ENCODE measurements around the gene TCAF1.
"Not testable (repeated sequence)": the region's sequence is repeated elsewhere in the genome, so short reads cannot be mapped to it uniquely, and the experiment has no call there.

The TCAF1 gene

DNA sequence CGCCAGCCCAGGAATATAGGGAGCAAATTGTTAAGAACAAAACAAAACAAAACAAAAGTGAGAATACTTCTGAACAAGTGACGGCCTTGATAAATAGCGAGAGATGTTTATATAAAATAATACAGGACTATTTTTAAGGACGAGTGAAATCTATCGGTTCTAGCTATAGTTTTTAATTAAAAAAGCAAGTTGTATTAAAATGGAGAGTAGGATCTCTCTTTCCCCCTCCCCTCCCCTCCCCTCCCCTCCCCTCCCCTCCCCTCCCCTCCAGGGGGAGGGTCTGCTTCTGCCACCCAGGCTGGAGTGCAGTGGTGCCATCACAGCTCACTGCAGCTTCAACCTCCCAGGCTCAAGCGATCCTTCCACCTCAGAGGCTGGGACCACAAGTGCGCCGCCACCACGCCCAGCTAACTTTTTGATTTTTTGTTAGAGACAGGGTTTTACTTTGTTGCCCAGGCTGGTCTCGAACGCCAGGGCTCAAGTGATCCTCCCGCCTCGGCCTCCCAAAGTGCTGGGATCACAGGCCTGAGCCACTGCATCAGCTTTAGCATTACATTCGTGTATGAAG, 440 bp upstream of the TCAF1 start:
- DNase-seq (ENCODE audit: low spot score) = no peak

GRCh38 chr7:143901332-143901667, 676 bp downstream of the TCAF1 start:
- DNase-seq (ENCODE audit: low spot score) = peak; percentile 54

GRCh38 chr7:143900230-143900766, 1.7 kb downstream of the TCAF1 start:
- no peak for DNase-seq (ENCODE audit: low spot score)

DNA sequence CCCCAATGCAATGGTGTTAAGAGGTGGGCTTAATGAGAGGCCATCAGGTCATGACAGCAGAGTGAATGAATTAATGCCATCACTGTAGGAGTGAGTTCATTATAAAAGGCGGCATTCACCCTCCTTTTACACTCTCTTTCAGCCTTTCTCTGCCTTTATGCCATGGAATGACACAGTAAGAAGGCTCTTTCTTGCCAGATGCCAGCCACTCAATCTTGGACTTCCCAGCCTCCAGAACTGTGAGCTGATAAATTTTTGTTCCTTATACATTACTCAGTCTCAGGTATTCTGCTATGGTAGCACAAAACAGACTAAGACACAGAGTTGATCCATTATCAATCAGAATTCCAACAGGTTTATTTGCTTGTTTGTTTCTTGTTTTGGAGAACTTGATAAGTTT, 3.2 kb downstream of the TCAF1 start:
- DNase-seq (ENCODE audit: low spot score) = no peak

DNA sequence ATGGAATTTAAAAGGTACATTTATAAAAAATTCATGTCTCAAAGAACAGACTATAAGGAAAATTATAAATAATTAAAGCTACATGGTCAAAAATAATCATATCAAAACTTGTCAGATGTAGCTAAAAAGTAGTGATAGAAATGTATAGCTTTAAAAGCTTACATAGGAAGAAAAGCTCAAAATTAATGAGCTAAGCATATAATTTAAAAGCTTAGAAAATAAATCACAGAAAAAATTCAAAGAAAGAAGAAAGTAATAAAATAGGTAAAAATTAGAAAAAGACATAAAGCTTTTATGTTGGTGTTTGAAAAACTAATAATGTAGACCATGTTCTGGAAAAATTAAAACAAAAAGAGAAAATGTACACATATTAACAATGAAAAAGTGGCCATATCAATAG, 5.3 kb downstream of the TCAF1 start:
- DNase-seq (ENCODE audit: low spot score) = no peak

GRCh38 chr7:143892527-143893300, 9.3 kb downstream of the TCAF1 start:
- DNase-seq (ENCODE audit: low spot score) = no peak

GRCh38 chr7:143891457-143891856, 10.5 kb downstream of the TCAF1 start:
- no peak for DNase-seq (ENCODE audit: low spot score)

DNA sequence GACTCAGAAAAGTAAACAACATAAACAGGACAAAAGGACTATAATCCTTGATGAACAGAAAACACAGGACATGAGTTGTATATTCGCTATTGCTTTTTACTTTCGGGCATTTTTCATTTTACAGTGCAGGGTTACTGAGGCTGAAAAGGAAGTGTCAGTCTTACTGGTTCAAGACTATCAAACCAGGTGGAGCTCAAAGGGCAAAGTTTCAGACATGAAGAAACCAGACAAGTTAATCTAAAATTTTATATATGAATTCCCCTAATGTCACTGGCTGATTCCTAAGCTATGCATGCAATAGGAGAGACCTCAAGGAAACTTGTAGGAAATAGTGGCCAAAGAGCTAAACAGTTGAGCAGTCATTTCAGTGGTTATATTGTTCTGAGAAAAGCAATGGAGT, 11.4 kb downstream of the TCAF1 start:
- no peak for DNase-seq (ENCODE audit: low spot score)

- no peak for DNase-seq (ENCODE audit: low spot score)
Measured at GRCh38 chr7:143889068-143889467, 12.9 kb downstream of the TCAF1 start.

DNA sequence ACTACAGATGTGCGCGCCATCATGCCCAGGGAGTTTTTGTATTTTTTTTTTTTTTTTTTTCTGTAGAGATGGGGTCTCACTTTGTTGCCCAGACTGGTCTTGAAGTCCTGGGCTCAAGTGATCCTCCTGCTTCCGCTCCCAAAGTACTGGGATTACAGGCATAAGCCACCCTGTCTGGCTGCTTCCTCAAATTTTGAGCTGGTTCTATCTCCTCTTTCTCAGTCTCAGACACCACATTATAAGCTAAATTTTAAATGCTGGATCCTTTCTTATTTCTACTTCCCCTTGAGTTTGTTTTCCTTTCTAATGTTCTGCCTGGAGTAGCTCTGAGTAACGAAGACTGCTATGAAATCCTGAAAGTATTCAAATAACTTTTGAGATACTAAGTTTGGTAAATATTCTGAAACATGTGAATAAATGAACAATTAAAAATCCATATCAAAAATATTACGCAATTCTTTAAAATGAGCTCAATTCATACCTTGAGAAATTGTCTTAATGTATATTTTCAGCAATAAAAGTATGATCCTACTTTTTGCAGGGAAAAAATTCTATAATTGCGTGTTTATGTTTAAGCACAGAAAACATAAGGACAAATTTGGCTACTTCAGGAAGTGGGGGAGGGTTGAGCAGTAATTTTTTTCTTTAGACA, 15.0 kb downstream of the TCAF1 start:
- DNase-seq (ENCODE audit: low spot score) = no peak

- DNase-seq (ENCODE audit: low spot score) = no peak
Measured at GRCh38 chr7:143885951-143886350, 16.0 kb downstream of the TCAF1 start.

- DNase-seq (ENCODE audit: low spot score) = peak; percentile 91
Measured at GRCh38 chr7:143884969-143885559, 16.9 kb downstream of the TCAF1 start.

DNA sequence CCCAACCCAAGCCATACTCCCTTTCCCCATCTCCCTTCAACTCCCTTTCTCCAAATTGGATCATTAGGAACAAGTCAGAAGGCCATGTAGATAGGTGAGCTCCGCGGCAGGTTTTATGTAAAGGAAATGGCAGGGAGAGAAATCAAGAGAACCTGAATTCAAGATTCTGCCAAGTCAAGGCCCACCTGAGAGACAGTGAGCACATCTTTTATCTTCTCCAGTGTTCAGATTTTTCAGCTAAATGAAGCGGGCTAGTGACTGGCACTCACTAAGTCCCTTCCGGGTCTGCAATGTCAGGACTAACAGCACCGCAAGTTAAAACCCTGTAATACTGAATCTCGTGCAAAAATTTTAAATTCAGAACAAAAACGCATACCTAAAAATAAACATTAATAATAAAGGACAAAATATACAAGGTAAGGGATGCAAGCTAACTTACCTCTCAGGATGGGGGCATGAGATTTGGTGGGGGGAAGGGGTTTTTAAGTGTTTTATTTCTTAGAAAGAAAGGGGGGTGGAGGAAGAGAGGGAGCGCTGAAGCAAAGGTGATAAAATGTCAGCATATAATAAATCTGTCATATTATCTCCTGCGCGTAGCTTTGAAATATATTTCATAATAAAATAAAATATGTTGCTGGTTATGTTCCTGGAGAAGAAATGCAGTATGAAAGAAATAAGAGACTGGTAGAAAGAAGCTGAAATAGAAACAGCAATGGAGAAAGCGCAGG, 17.6 kb downstream of the TCAF1 start:
- no peak for DNase-seq (ENCODE audit: low spot score)

DNA sequence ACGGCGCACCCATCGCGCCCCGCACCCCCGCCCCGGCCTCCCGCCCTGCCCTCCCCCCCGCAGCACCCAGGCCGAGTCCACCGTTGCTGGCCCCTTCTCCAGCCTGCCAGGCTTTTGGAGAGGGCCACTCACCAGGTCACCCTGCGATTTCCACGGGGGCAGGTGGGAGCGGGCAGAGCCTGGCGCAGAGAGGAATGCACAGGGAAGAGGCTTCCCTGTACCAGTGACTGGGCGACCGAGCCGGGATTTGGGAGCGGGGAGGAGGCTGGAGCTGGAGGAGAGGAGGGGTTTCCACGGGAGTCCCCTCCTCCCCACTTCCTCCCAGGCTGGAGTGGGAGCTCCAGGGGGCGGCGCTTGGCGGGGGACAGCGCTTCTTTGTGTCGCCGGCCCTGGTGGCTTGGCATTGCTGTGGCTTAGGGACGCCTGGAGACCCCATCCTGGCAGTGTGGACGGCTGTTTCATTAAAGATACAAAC, 19.3 kb downstream of the TCAF1 start:
- DNase-seq (ENCODE audit: low spot score) = peak; percentile 86

GRCh38 chr7:143882020-143882603, 19.9 kb downstream of the TCAF1 start:
- peak; percentile 60 for DNase-seq (ENCODE audit: low spot score)

DNA sequence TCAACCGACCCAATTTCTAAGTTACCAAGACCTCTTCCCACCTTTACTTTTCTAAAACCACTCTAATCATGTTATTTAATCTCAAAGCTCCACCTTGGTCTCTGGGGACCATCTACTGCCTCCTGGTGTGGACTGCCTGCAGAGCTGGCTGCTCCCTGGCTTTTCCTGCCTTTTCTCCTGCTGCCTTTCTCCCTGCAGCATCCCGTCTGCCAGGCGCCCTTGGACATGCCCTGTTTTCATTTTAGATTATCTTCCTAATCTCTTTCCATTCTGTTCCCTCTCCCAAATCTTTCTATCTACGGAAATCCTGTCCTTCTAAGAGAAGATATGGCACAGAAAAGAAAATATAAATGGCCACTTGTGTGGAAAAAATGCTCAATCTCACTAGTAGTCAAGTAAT, 23.1 kb downstream of the TCAF1 start:
- DNase-seq (ENCODE audit: low spot score) = no peak

GRCh38 chr7:143877098-143877497, 24.9 kb downstream of the TCAF1 start:
- DNase-seq (ENCODE audit: low spot score) = no peak

GRCh38 chr7:143876218-143876617, 25.8 kb downstream of the TCAF1 start:
- DNase-seq (ENCODE audit: low spot score) = no peak

DNA sequence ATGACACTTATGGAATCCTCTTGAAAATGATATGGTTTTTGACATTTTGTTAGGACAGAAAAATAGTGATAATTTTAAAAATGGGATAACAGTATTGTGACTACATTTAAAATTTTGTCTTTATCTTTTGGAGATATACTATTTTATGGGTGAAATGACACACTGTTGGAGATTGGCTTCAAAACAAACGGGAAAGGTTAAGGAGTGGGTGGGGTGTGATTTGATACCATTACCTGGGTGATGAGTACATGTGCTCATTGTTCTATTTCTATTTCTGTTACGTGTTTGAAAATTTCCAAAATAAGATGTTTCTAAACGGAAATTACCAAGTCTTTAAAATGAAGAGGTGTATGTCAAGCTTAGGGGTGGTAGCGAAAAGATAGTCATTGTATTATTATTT, 28.7 kb downstream of the TCAF1 start:
- DNase-seq (ENCODE audit: low spot score) = not testable (repeated sequence)

DNA sequence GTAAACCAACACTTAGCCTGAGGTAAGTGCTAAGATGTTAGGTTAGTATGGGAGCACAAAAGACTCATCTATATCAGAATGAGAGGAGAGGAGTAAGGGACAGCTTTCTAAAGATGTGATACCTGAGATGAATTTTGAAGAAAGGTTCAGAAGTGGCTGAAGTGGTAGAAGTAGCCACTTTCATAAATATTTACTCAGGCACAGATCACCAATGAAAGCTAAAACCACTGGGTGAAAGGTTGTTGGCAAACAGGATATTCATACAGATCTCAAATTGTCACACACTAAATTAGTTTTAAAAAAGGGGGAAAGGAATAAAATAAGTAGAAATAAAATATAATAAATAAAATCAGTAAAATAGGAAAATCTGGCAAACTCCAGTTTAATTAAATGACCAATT, 30.4 kb downstream of the TCAF1 start:
- not testable (repeated sequence) for DNase-seq (ENCODE audit: low spot score)

- DNase-seq (ENCODE audit: low spot score) = not testable (repeated sequence)
Measured at GRCh38 chr7:143857994-143858393, 44.0 kb downstream of the TCAF1 start.

DNA sequence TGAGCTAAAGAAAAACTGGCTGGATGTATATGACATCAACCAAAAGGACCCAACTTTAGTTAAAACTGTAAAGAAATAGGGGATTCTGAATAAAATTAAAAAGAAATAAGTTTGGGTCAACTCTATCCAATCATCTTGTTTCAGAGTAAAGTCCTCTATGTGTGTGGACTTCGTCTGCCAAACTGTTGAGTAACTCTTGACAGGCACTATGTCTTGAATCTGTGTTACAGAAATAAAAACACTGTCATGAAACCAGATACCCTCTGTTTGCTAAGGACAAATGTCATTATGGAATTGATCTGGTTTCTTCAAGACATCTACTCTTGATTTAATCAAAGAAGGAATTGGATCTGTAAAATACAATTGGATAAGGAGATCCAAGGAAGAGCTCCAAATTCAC, 46.5 kb downstream of the TCAF1 start:
- DNase-seq (ENCODE audit: low spot score) = not testable (repeated sequence)
